ENCODE measurements around the gene TLR10.

Gene TLR10

GRCh38 chr4:38800961-38801450 lies 18.2 kb upstream of the TLR10 start:
- H3K4ac ChIP-seq (ENCODE audit: low read length) = no peak overlapping the region
- no peak overlapping the region for H2BK120ac ChIP-seq (ENCODE audit: low read depth, low read length)
- H3K4me2 ChIP-seq (ENCODE audit: insufficient read depth, low read length, poor library complexity, severe bottlenecking) = no peak overlapping the region
- DNase-seq (ENCODE audit: low spot score) = no peak
- H3K27ac ChIP-seq (replicated peaks; ENCODE audit: low read length) = no peak overlapping the region
- peaks cover 0 to 2% (median 2%) of the 10 kb centered on the region in 3 experiments for H3K27me3 ChIP-seq (ENCODE audit: control insufficient read depth in 3 of 3, insufficient read depth in 3 of 3, low read depth in 1 of 3, low read length in 3 of 3)
- no peak overlapping the region for H2AFZ ChIP-seq (ENCODE audit: low read length)
- no peaks in the 10 kb centered on the region for H3K4me1 ChIP-seq (ENCODE audit: control insufficient read depth in 2 of 2, insufficient read depth in 1 of 2, low read depth in 1 of 2, low read length in 2 of 2)
- H3K18ac ChIP-seq (ENCODE audit: low read length) = no peak overlapping the region
- H3K23ac ChIP-seq (ENCODE audit: low read depth, low read length, poor library complexity) = no peak overlapping the region
- H3K36me3 ChIP-seq (replicated peaks in 1 of 2; ENCODE audit: control insufficient read depth in 2 of 2, insufficient read depth in 2 of 2, low read length in 2 of 2) = no peaks in the 10 kb centered on the region
- H3K9ac ChIP-seq (ENCODE audit: low read depth, low read length, poor library complexity) = no peak overlapping the region
- H2AK5ac ChIP-seq (ENCODE audit: low read depth, low read length) = no peak overlapping the region
- H4K91ac ChIP-seq (ENCODE audit: low read depth, low read length, poor library complexity) = no peak overlapping the region
- no peak overlapping the region for H4K8ac ChIP-seq (ENCODE audit: low read depth, low read length)
- H2BK15ac ChIP-seq (ENCODE audit: low read length) = no peak overlapping the region
- H3K14ac ChIP-seq (ENCODE audit: low read length) = no peak overlapping the region
- no CpG with 5 or more reads among the region's 3 CpGs for WGBS, 2 donors (ENCODE audit: extremely low coverage in 2 of 2, insufficient read length in 2 of 2, insufficient replicate concordance in 1 of 2)
- H3K9me3 ChIP-seq (replicated peaks in 1 of 2; ENCODE audit: control insufficient read depth in 2 of 2, insufficient read depth in 1 of 2, low read depth in 1 of 2, low read length in 2 of 2) = peaks cover 7 to 8% of the 10 kb centered on the region in 2 donors
- no peak overlapping the region for H2BK5ac ChIP-seq (ENCODE audit: low read length)
- no peak overlapping the region for H2BK12ac ChIP-seq (ENCODE audit: low read length)
- H3K4me3 ChIP-seq (ENCODE audit: low read length in 2 of 2) = no peak overlapping the region
- no peaks in the 10 kb centered on the region for H3K79me1 ChIP-seq (ENCODE audit: low read depth, low read length)

DNA sequence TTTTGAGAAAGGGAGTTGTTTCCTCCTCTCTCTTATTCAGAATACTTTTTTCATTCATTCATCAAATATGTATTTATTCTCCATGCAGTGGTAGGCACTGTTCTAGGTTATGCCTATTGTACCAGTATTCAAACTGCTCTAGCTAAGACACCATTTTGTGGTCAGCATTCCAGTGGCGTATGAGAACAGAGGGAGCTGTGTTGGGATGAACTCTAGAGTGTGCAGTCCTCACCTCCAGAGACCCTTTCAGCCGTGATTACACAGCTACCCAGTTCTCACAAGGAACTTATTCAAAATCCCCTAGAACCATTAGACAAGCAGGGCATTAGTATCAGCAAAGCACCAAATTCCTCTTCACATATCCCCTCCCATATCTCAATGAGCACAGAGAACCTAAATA lies 17.6 kb upstream of the TLR10 start:
- H3K18ac ChIP-seq (ENCODE audit: low read length) = no peak overlapping the region
- no peak overlapping the region for H3K14ac ChIP-seq (ENCODE audit: low read length)
- peaks cover 0 to 2% (median 2%) of the 10 kb centered on the region in 3 experiments for H3K27me3 ChIP-seq (ENCODE audit: control insufficient read depth in 3 of 3, insufficient read depth in 3 of 3, low read depth in 1 of 3, low read length in 3 of 3)
- no peak overlapping the region for H3K4me2 ChIP-seq (ENCODE audit: insufficient read depth, low read length, poor library complexity, severe bottlenecking)
- H3K4me3 ChIP-seq (ENCODE audit: low read length in 2 of 2) = no peak overlapping the region
- H2BK15ac ChIP-seq (ENCODE audit: low read length) = no peak overlapping the region
- no peak overlapping the region for H2BK120ac ChIP-seq (ENCODE audit: low read depth, low read length)
- no peak overlapping the region for H3K9ac ChIP-seq (ENCODE audit: low read depth, low read length, poor library complexity)
- H3K4ac ChIP-seq (ENCODE audit: low read length) = no peak overlapping the region
- no peaks in the 10 kb centered on the region for H3K36me3 ChIP-seq (replicated peaks in 1 of 2; ENCODE audit: control insufficient read depth in 2 of 2, insufficient read depth in 2 of 2, low read length in 2 of 2)
- no peak overlapping the region for H4K91ac ChIP-seq (ENCODE audit: low read depth, low read length, poor library complexity)
- H4K8ac ChIP-seq (ENCODE audit: low read depth, low read length) = no peak overlapping the region
- H3K27ac ChIP-seq (replicated peaks; ENCODE audit: low read length) = no peak overlapping the region
- H2BK12ac ChIP-seq (ENCODE audit: low read length) = no peak overlapping the region
- H3K9me3 ChIP-seq (replicated peaks in 1 of 2; ENCODE audit: control insufficient read depth in 2 of 2, insufficient read depth in 1 of 2, low read depth in 1 of 2, low read length in 2 of 2) = peaks cover 7 to 8% of the 10 kb centered on the region in 2 donors
- H3K4me1 ChIP-seq (ENCODE audit: control insufficient read depth in 2 of 2, insufficient read depth in 1 of 2, low read depth in 1 of 2, low read length in 2 of 2) = no peaks in the 10 kb centered on the region
- H2AFZ ChIP-seq (ENCODE audit: low read length) = no peak overlapping the region
- WGBS, 2 donors (ENCODE audit: extremely low coverage in 2 of 2, insufficient read length in 2 of 2, insufficient replicate concordance in 1 of 2) = no CpG with 5 or more reads among the region's 2 CpGs
- H3K79me1 ChIP-seq (ENCODE audit: low read depth, low read length) = no peaks in the 10 kb centered on the region
- no peak overlapping the region for H2BK5ac ChIP-seq (ENCODE audit: low read length)
- no peak overlapping the region for H3K23ac ChIP-seq (ENCODE audit: low read depth, low read length, poor library complexity)
- DNase-seq (ENCODE audit: low spot score) = no peak
- no peak overlapping the region for H2AK5ac ChIP-seq (ENCODE audit: low read depth, low read length)

GRCh38 chr4:38795087-38795486 lies 12.3 kb upstream of the TLR10 start:
- H2BK5ac ChIP-seq (ENCODE audit: low read length) = no peak overlapping the region
- no peak overlapping the region for H3K23ac ChIP-seq (ENCODE audit: low read depth, low read length, poor library complexity)
- no peak overlapping the region for H3K4me3 ChIP-seq (ENCODE audit: low read length in 2 of 2)
- no peak overlapping the region for H3K9ac ChIP-seq (ENCODE audit: low read depth, low read length, poor library complexity)
- no peak overlapping the region for H2BK120ac ChIP-seq (ENCODE audit: low read depth, low read length)
- no peak overlapping the region for H4K8ac ChIP-seq (ENCODE audit: low read depth, low read length)
- H3K27ac ChIP-seq (replicated peaks; ENCODE audit: low read length) = no peak overlapping the region
- H2AFZ ChIP-seq (ENCODE audit: low read length) = no peak overlapping the region
- H3K4ac ChIP-seq (ENCODE audit: low read length) = no peak overlapping the region
- H3K36me3 ChIP-seq (replicated peaks in 1 of 2; ENCODE audit: control insufficient read depth in 2 of 2, insufficient read depth in 2 of 2, low read length in 2 of 2) = no peaks in the 10 kb centered on the region
- peaks cover 0 to 3% (median 0%) of the 10 kb centered on the region in 3 experiments for H3K27me3 ChIP-seq (ENCODE audit: control insufficient read depth in 3 of 3, insufficient read depth in 3 of 3, low read depth in 1 of 3, low read length in 3 of 3)
- no peaks in the 10 kb centered on the region for H3K9me3 ChIP-seq (replicated peaks in 1 of 2; ENCODE audit: control insufficient read depth in 2 of 2, insufficient read depth in 1 of 2, low read depth in 1 of 2, low read length in 2 of 2)
- H3K4me2 ChIP-seq (ENCODE audit: insufficient read depth, low read length, poor library complexity, severe bottlenecking) = no peak overlapping the region
- no peaks in the 10 kb centered on the region for H3K4me1 ChIP-seq (ENCODE audit: control insufficient read depth in 2 of 2, insufficient read depth in 1 of 2, low read depth in 1 of 2, low read length in 2 of 2)
- no CpG with 5 or more reads among the region's 3 CpGs for WGBS, 2 donors (ENCODE audit: extremely low coverage in 2 of 2, insufficient read length in 2 of 2, insufficient replicate concordance in 1 of 2)
- H3K79me1 ChIP-seq (ENCODE audit: low read depth, low read length) = no peaks in the 10 kb centered on the region
- H4K91ac ChIP-seq (ENCODE audit: low read depth, low read length, poor library complexity) = no peak overlapping the region
- no peak for DNase-seq (ENCODE audit: low spot score)
- H2AK5ac ChIP-seq (ENCODE audit: low read depth, low read length) = no peak overlapping the region
- no peak overlapping the region for H3K18ac ChIP-seq (ENCODE audit: low read length)
- no peak overlapping the region for H2BK15ac ChIP-seq (ENCODE audit: low read length)
- H3K14ac ChIP-seq (ENCODE audit: low read length) = no peak overlapping the region
- H2BK12ac ChIP-seq (ENCODE audit: low read length) = no peak overlapping the region

GRCh38 chr4:38794051-38794450 lies 11.3 kb upstream of the TLR10 start:
- no peak overlapping the region for H3K4ac ChIP-seq (ENCODE audit: low read length)
- no peak overlapping the region for H4K8ac ChIP-seq (ENCODE audit: low read depth, low read length)
- H3K27ac ChIP-seq (replicated peaks; ENCODE audit: low read length) = no peak overlapping the region
- no peak overlapping the region for H4K91ac ChIP-seq (ENCODE audit: low read depth, low read length, poor library complexity)
- no peak overlapping the region for H3K14ac ChIP-seq (ENCODE audit: low read length)
- H3K9me3 ChIP-seq (replicated peaks in 1 of 2; ENCODE audit: control insufficient read depth in 2 of 2, insufficient read depth in 1 of 2, low read depth in 1 of 2, low read length in 2 of 2) = no peaks in the 10 kb centered on the region
- no peak overlapping the region for H3K4me3 ChIP-seq (ENCODE audit: low read length in 2 of 2)
- no CpG with 5 or more reads among the region's 2 CpGs for WGBS, 2 donors (ENCODE audit: extremely low coverage in 2 of 2, insufficient read length in 2 of 2, insufficient replicate concordance in 1 of 2)
- no peaks in the 10 kb centered on the region for H3K79me1 ChIP-seq (ENCODE audit: low read depth, low read length)
- H3K18ac ChIP-seq (ENCODE audit: low read length) = no peak overlapping the region
- no peak overlapping the region for H2AFZ ChIP-seq (ENCODE audit: low read length)
- no peaks in the 10 kb centered on the region for H3K4me1 ChIP-seq (ENCODE audit: control insufficient read depth in 2 of 2, insufficient read depth in 1 of 2, low read depth in 1 of 2, low read length in 2 of 2)
- no peak overlapping the region for H2BK15ac ChIP-seq (ENCODE audit: low read length)
- no peak overlapping the region for H2AK5ac ChIP-seq (ENCODE audit: low read depth, low read length)
- no peak overlapping the region for H2BK12ac ChIP-seq (ENCODE audit: low read length)
- H3K36me3 ChIP-seq (replicated peaks in 1 of 2; ENCODE audit: control insufficient read depth in 2 of 2, insufficient read depth in 2 of 2, low read length in 2 of 2) = no peaks in the 10 kb centered on the region
- no peak overlapping the region for H2BK5ac ChIP-seq (ENCODE audit: low read length)
- H3K9ac ChIP-seq (ENCODE audit: low read depth, low read length, poor library complexity) = no peak overlapping the region
- H3K27me3 ChIP-seq (ENCODE audit: control insufficient read depth in 3 of 3, insufficient read depth in 3 of 3, low read depth in 1 of 3, low read length in 3 of 3) = peaks cover 0 to 5% (median 0%) of the 10 kb centered on the region in 3 experiments
- no peak for DNase-seq (ENCODE audit: low spot score)
- H3K4me2 ChIP-seq (ENCODE audit: insufficient read depth, low read length, poor library complexity, severe bottlenecking) = no peak overlapping the region
- no peak overlapping the region for H3K23ac ChIP-seq (ENCODE audit: low read depth, low read length, poor library complexity)
- H2BK120ac ChIP-seq (ENCODE audit: low read depth, low read length) = no peak overlapping the region

Data from neuronal stem cell (in vitro differentiated cells).